WTC11 (cell line): ENCODE results near the gene TNRC18. TPM values are rescaled to one million over a fixed set of nuclear protein-coding genes. Genes with fewer than 3 reads are reported as not detected.

Experiments
- ATAC-seq: fragments of 200-7000 bp; cut with Tn5 transposase; 2 replicates; pipeline ENCODE4 v1.10.0; 2021; ENCODE audit warnings: mild to moderate bottlenecking, moderate library complexity
- CTCF ChIA-PET: fragments of 300-600 bp; sonication (Branson Sonifier 250); formaldehyde crosslinking; loops from one replicate; lab custom pipeline; 2021; ENCODE audit warnings: antibody characterized with exemption; lab: Charles Lee
- POLR2A ChIA-PET: fragments of 350-600 bp; sonication (Branson Sonifier 250); formaldehyde crosslinking; loops from one replicate; lab custom pipeline; 2021; ENCODE audit warnings: antibody characterized with exemption; lab: Charles Lee
- DNase-seq: peaks from one replicate; pipeline ENCODE4 v3.0.0; 2021; ENCODE audit warnings: low spot score
- H3K27ac Mint-ChIP-seq: 2 replicates; pipeline ENCODE4 v1.8.0; 2021; ENCODE audit warnings: mixed read lengths
- H3K27me3 Mint-ChIP-seq: 2 replicates; pipeline ENCODE4 v1.8.0; 2021; ENCODE audit warnings: low read depth, mild to moderate bottlenecking, moderate library complexity, mixed read lengths
- H3K36me3 Mint-ChIP-seq: 2 replicates; pipeline ENCODE4 v1.8.0; 2021; ENCODE audit warnings: mixed read lengths
- H3K4me1 Mint-ChIP-seq: 2 replicates; pipeline ENCODE4 v1.8.0; 2022; ENCODE audit warnings: mixed read lengths
- H3K4me3 Mint-ChIP-seq: 2 replicates; pipeline ENCODE4 v1.8.0; 2021; ENCODE audit warnings: mild to moderate bottlenecking, moderate library complexity, mixed read lengths
- H3K9me3 Mint-ChIP-seq: 2 replicates; pipeline ENCODE4 v1.8.0; 2021; ENCODE audit warnings: mixed read lengths
- ATF6 ChIP-seq: sonication (generic); formaldehyde crosslinking; IDR thresholded peaks from 2 replicates; pipeline ENCODE4 v1.8.1; 2023; ENCODE audit warnings: mild to moderate bottlenecking, missing genetic modification reagents
- E2F1 ChIP-seq: sonication (generic); formaldehyde crosslinking; IDR thresholded peaks from 2 replicates; pipeline ENCODE4 v1.8.0; 2022; ENCODE audit warnings: mild to moderate bottlenecking, missing genetic modification reagents
- E2F4 ChIP-seq: sonication (generic); formaldehyde crosslinking; IDR thresholded peaks from 2 replicates; pipeline ENCODE4 v1.8.1; 2022; ENCODE audit warnings: low read depth, mild to moderate bottlenecking, moderate library complexity, missing genetic modification reagents, borderline replicate concordance
- ESRRA ChIP-seq: sonication (generic); formaldehyde crosslinking; IDR thresholded peaks from 2 replicates; pipeline ENCODE4 v1.8.1; 2022; ENCODE audit warnings: mild to moderate bottlenecking, missing genetic modification reagents, borderline replicate concordance
- GTF2I ChIP-seq: fragments of 250-450 bp; sonication (Bioruptor Pico); conservative IDR thresholded peaks from 2 replicates; pipeline ENCODE4 v1.4.0; 2021; ENCODE audit warnings: mild to moderate bottlenecking
- JAZF1 ChIP-seq: fragments of 250-450 bp; sonication (Bioruptor Pico); IDR thresholded peaks from 2 replicates; pipeline ENCODE4 v1.9.0; 2021; ENCODE audit warnings: moderate library complexity, mild to moderate bottlenecking, inconsistent platforms
- KAT7 ChIP-seq: sonication (generic); formaldehyde crosslinking; IDR thresholded peaks from 2 replicates; pipeline ENCODE4 v1.8.1; 2023; ENCODE audit warnings: missing genetic modification reagents, mild to moderate bottlenecking, borderline replicate concordance
- MXD4 ChIP-seq: fragments of 250-450 bp; sonication (Bioruptor Pico); IDR thresholded peaks from 2 replicates; pipeline ENCODE4 v1.8.0; 2021; ENCODE audit warnings: mild to moderate bottlenecking, moderate library complexity, borderline replicate concordance
- TP53 ChIP-seq: sonication (generic); formaldehyde crosslinking; IDR thresholded peaks from 2 replicates; pipeline ENCODE4 v1.8.1; 2023; ENCODE audit warnings: mild to moderate bottlenecking, missing genetic modification reagents
- ZBTB21 ChIP-seq: sonication (generic); formaldehyde crosslinking; IDR thresholded peaks from 2 replicates; pipeline ENCODE4 v1.8.1; 2023; ENCODE audit warnings: mild to moderate bottlenecking, missing genetic modification reagents, borderline replicate concordance
- ZNF416 ChIP-seq: fragments of 250-450 bp; sonication (Bioruptor Pico); IDR thresholded peaks from 2 replicates; pipeline ENCODE4 v1.9.0; 2021; ENCODE audit warnings: mild to moderate bottlenecking, inconsistent platforms
- total RNA-seq: library from RNA; stranded (reverse); gene quantifications from 3 replicates; pipeline ENCODE4 v1.2.3, GENCODE V29; 2021
- TF ChIP-seq, protein P1 (sequence below): sonication (generic); formaldehyde crosslinking; IDR thresholded peaks from 2 replicates; pipeline ENCODE4 v1.8.0; 2023; ENCODE audit warnings: missing genetic modification reagents, mild to moderate bottlenecking, borderline replicate concordance

Gene TNRC18
- total RNA-seq, 1 experiment from 2014 or later = 55.0 TPM

GRCh38 chr7:5370454-5371353, 52.9 kb downstream of the TNRC18 start:
- Mint-ChIP-seq H3K4me3 (no peak overlapping the region), H3K27ac (no peak overlapping the region), H3K36me3 (peaks cover 5% of the 10 kb centered on the region), H3K9me3 (no peaks in the 10 kb centered on the region), H3K4me1 (no peaks in the 10 kb centered on the region), H3K27me3 (no peaks in the 10 kb centered on the region)
- ATAC-seq = no peak
- POLR2A ChIA-PET = no interaction called here
- CTCF ChIA-PET = interaction anchor here (0.9 to 1.6 kb wide), 3 partner anchors 71 to 107 kb away, joined by 3 to 6 read pairs (median 4); no protein-coding TSS in a partner anchor
- no peak for TF ChIP-seq TP53 (CRISPR knock-in tag)
- no peak for TF ChIP-seq E2F4 (CRISPR knock-in tag)
- no peak for TF ChIP-seq ESRRA (CRISPR knock-in tag)
- no peak for TF ChIP-seq ATF6 (CRISPR knock-in tag)
- no peak for TF ChIP-seq ZNF416
- TF ChIP-seq GTF2I (CRISPR knock-in tag) = no peak
- TF ChIP-seq KAT7 (CRISPR knock-in tag) = no peak
- TF ChIP-seq ZBTB21 (CRISPR knock-in tag) = no peak
- DNase-seq = no peak

- DNase-seq = no peak
- peaks cover 5% of the 10 kb centered on the region for H3K36me3 Mint-ChIP-seq
- ChIA-PET CTCF (no interaction called here), POLR2A (no interaction called here)
- no peaks in the 10 kb centered on the region for H3K27me3 Mint-ChIP-seq
- no peak for ATAC-seq
- TF ChIP-seq E2F4 (CRISPR knock-in tag) (no peak), JAZF1 (CRISPR knock-in tag) (no peak), MXD4 (CRISPR knock-in tag) (no peak), ZBTB21 (CRISPR knock-in tag) (no peak), E2F1 (CRISPR knock-in tag) (no peak)
- TF ChIP-seq, protein P1, sequence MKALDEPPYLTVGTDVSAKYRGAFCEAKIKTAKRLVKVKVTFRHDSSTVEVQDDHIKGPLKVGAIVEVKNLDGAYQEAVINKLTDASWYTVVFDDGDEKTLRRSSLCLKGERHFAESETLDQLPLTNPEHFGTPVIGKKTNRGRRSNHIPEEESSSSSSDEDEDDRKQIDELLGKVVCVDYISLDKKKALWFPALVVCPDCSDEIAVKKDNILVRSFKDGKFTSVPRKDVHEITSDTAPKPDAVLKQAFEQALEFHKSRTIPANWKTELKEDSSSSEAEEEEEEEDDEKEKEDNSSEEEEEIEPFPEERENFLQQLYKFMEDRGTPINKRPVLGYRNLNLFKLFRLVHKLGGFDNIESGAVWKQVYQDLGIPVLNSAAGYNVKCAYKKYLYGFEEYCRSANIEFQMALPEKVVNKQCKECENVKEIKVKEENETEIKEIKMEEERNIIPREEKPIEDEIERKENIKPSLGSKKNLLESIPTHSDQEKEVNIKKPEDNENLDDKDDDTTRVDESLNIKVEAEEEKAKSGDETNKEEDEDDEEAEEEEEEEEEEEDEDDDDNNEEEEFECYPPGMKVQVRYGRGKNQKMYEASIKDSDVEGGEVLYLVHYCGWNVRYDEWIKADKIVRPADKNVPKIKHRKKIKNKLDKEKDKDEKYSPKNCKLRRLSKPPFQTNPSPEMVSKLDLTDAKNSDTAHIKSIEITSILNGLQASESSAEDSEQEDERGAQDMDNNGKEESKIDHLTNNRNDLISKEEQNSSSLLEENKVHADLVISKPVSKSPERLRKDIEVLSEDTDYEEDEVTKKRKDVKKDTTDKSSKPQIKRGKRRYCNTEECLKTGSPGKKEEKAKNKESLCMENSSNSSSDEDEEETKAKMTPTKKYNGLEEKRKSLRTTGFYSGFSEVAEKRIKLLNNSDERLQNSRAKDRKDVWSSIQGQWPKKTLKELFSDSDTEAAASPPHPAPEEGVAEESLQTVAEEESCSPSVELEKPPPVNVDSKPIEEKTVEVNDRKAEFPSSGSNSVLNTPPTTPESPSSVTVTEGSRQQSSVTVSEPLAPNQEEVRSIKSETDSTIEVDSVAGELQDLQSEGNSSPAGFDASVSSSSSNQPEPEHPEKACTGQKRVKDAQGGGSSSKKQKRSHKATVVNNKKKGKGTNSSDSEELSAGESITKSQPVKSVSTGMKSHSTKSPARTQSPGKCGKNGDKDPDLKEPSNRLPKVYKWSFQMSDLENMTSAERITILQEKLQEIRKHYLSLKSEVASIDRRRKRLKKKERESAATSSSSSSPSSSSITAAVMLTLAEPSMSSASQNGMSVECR (CRISPR knock-in tag) = no peak
- H3K4me3 Mint-ChIP-seq = no peak overlapping the region
- H3K9me3 Mint-ChIP-seq = no peaks in the 10 kb centered on the region
- no peak overlapping the region for H3K27ac Mint-ChIP-seq
- H3K4me1 Mint-ChIP-seq = no peaks in the 10 kb centered on the region
Observed at GRCh38 chr7:5367661-5368060, 56.0 kb downstream of the TNRC18 start.
